Tibial artery (tissue), 4 donors: Measurements from ENCODE around the gene ZFPM1.

ENCODE experiments used
- DNase-seq, 2 donors: peaks; one replicate each; pipeline ENCODE4 v3.0.0-alpha.2; 2019
- H3K27ac ChIP-seq, 2 donors: fragments of 200-600 bp; sonication (generic) in 1 of 2; 1 replicate in 1 of 2; 2 replicates in 1 of 2; pipeline ENCODE4 v1.5.1; 2018 to 2019; ENCODE audit warnings: mild to moderate bottlenecking in 1 of 2
- H3K27me3 ChIP-seq, 2 donors: fragments of 200-600 bp; sonication (generic) in 1 of 2; one replicate each; pipeline versions ENCODE4 v1.5.1 to v1.6.0; 2016 to 2019
- H3K36me3 ChIP-seq, 3 donors: fragments of 200-600 bp; sonication (generic) in 2 of 3; one replicate each; pipeline ENCODE4 v1.5.1; 2016 to 2019; ENCODE audit warnings: mild to moderate bottlenecking in 2 of 3
- H3K4me1 ChIP-seq, 4 donors: fragments of 200-600 bp; sonication (generic) in 2 of 4; 1 replicate in 3 of 4; 2 replicates in 1 of 4; pipeline ENCODE4 v1.5.1; 2016 to 2019
- H3K4me3 ChIP-seq, 2 donors: fragments of 200-600 bp; sonication (generic) in 1 of 2; 1 replicate in 1 of 2; 2 replicates in 1 of 2; pipeline ENCODE4 v1.5.1; 2018 to 2019; ENCODE audit warnings: mild to moderate bottlenecking in 2 of 2
- H3K9me3 ChIP-seq, 3 donors: fragments of 200-600 bp; sonication (generic) in 1 of 3; one replicate each; pipeline ENCODE4 v1.5.1; 2016 to 2019
- intact Hi-C: fragments of 100-400 bp; cut with DNase I; formaldehyde crosslinking; loops from one replicate; pipeline ENCODE4 v1.15.0; 2023; ENCODE audit warnings: low total_unique reads
- TF ChIP-seq, protein P1 (sequence below), 2 experiments: fragments of 200-600 bp in 1 of 2; fragments of 450-650 bp in 1 of 2; IDR thresholded peaks; one replicate each; pipeline ENCODE4 v1.5.1; 2017 to 2019; ENCODE audit warnings: antibody characterized with exemption in 2 of 2, mild to moderate bottlenecking in 1 of 2, moderate library complexity in 1 of 2

ZFPM1 gene

DNA sequence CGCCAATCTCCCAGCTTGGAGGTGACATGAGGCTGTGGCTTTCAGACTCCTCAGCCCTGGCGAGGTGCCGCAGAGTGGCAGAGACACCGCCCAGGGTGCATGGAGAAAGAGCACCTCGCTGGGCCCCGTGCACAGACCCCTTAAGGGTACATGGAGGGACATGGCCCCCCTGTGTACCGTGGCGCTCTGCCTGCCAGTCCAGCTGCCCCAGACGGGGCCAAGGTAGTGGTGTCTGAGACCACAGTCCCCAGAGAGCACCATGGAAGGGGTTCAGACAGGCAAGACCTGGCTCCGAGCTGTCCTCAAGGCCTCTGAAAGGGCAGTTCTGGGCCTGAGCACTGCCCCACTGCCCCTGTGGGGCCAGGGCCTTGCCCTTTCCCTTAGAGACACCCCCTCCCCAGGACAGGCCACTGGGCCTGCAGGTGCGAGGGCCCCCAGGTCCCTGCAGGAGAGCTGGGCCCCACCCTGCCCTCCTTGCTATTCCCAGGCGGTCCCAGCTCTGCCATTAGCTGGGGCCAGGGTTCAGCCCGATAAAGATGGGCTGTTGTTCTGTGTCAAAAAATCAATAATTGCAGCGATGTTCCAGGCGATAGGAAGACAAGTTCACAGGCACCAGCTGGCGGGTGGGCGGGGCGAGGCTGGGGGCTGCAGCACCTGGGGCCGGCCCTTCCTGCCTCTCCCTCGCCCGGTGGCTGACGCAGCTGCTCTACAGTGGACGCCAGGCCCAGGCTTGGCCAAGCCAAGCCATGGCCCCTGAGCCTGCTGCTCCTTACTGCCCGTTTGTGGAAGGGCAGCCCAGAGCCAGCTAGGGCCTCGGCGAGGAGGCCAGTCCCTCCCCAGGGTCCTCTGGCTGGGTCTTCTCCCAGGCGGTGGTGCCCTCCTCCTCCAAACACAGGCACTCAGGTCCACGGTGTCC, 51.7 kb downstream of the ZFPM1 start:
- H3K4me1 ChIP-seq: no peaks in the 10 kb centered on the region
- H3K36me3 ChIP-seq: no peaks in the 10 kb centered on the region
- peaks cover 0 to 2% of the 10 kb centered on the region in 2 donors for H3K27me3 ChIP-seq
- H3K4me3 ChIP-seq: no peak overlapping the region
- H3K9me3 ChIP-seq: no peaks in the 10 kb centered on the region
- H3K27ac ChIP-seq: no peak overlapping the region
- DNase-seq: no peak
- intact Hi-C loops: no loop called here
- TF ChIP-seq, protein P1, sequence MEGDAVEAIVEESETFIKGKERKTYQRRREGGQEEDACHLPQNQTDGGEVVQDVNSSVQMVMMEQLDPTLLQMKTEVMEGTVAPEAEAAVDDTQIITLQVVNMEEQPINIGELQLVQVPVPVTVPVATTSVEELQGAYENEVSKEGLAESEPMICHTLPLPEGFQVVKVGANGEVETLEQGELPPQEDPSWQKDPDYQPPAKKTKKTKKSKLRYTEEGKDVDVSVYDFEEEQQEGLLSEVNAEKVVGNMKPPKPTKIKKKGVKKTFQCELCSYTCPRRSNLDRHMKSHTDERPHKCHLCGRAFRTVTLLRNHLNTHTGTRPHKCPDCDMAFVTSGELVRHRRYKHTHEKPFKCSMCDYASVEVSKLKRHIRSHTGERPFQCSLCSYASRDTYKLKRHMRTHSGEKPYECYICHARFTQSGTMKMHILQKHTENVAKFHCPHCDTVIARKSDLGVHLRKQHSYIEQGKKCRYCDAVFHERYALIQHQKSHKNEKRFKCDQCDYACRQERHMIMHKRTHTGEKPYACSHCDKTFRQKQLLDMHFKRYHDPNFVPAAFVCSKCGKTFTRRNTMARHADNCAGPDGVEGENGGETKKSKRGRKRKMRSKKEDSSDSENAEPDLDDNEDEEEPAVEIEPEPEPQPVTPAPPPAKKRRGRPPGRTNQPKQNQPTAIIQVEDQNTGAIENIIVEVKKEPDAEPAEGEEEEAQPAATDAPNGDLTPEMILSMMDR (IDR thresholded peaks at IDR 0.05): no peak

DNA sequence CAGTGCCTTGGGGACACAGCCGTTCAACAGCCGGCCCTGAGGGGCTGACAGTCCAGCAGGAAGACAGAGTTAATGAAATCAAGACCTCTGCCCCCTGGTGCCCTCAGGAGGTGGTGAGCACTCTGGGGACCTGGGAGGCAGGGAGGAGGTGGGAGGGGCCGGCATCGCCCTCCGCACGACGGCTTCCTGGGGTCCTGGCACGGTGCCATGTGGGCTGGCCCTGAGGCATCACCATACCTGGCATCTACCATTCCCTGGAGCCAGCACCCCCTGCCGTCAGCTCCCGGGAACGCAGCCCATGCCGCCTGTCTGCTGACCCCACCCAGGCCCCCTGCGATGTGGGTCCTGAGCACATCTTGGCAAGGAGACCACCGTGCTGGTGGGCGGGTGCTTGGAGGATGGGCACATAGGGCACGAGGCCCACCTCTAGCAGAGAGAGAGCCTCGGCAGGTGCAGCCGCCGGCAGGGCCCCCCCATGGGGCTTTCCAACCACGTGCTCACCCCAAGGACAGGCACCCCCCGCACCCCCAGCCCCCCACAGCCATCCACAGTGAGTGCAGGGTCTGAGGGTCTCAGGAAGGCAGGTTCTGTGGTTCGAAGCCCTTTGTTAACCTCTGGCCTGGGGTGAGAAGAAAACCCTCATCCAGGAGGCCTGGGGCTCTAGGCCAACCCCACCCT, 52.5 kb downstream of the ZFPM1 start:
- DNase-seq: no peak
- TF ChIP-seq, protein P1 (IDR thresholded peaks at IDR 0.05): peak in 1 of 2 experiments; percentile 27
- H3K9me3 ChIP-seq: no peaks in the 10 kb centered on the region
- H3K4me3 ChIP-seq: no peak overlapping the region
- H3K27ac ChIP-seq: no peak overlapping the region
- H3K4me1 ChIP-seq: no peaks in the 10 kb centered on the region
- H3K36me3 ChIP-seq: no peaks in the 10 kb centered on the region
- H3K27me3 ChIP-seq: no peaks in the 10 kb centered on the region
- intact Hi-C loops: no loop called here

- Histone ChIP-seq H3K27ac (no peak overlapping the region), H3K27me3 (no peaks in the 10 kb centered on the region)
- intact Hi-C loops: no loop called here
These were observed 53.6 kb downstream of the ZFPM1 start for GRCh38 chr16:88506723-88507122.

GRCh38 chr16:88507231-88507743, 54.2 kb downstream of the ZFPM1 start:
- no peaks in the 10 kb centered on the region for H3K36me3 ChIP-seq
- H3K4me1 ChIP-seq: no peaks in the 10 kb centered on the region
- H3K9me3 ChIP-seq: no peaks in the 10 kb centered on the region
- H3K4me3 ChIP-seq: no peak overlapping the region
- TF ChIP-seq, protein P1 (IDR thresholded peaks at IDR 0.05): no peak
- H3K27me3 ChIP-seq: peaks cover 0 to 5% of the 10 kb centered on the region in 2 donors
- DNase-seq: no peak
- intact Hi-C loops: no loop called here
- no peak overlapping the region for H3K27ac ChIP-seq

More at GRCh38 chr16:88506723-88507122, 53.6 kb downstream of the ZFPM1 start:
- DNase-seq: no peak
- H3K4me1 ChIP-seq: no peaks in the 10 kb centered on the region
- no peak overlapping the region for H3K4me3 ChIP-seq
- H3K36me3 ChIP-seq: no peaks in the 10 kb centered on the region
- TF ChIP-seq, protein P1 (IDR thresholded peaks at IDR 0.05): no peak
- no peaks in the 10 kb centered on the region for H3K9me3 ChIP-seq

DNA sequence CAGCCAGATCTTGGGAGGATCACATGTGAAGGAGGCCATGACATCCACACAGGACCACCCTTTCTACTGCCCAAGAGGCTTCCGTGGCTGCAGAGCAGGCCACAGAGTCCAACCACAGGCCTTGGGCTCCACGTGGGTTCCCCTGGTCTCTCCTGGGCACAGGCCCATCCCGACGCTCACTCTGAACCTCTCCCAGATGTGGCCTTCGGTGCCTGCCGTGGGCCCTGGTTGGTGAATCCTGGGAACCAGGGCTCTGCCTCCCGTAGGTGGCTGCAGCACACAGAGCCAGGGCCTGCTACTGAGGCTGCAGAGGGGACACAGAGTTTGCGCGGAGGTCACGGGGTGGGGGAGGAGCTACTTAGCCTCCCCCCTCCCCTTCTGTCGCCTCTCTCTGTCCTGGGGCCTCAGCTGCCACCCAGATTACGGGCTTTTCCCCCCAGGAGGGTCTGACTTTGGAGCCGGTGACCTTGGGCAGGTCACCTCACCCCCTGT, 55.3 kb downstream of the ZFPM1 start:
- H3K27ac ChIP-seq: no peak overlapping the region
- TF ChIP-seq, protein P1 (IDR thresholded peaks at IDR 0.05): no peak
- no peaks in the 10 kb centered on the region for H3K36me3 ChIP-seq
- intact Hi-C loops: no loop called here
- peaks cover 0 to 16% of the 10 kb centered on the region in 2 donors for H3K27me3 ChIP-seq
- no peaks in the 10 kb centered on the region for H3K4me1 ChIP-seq
- DNase-seq: no peak
- H3K4me3 ChIP-seq: no peak overlapping the region
- no peaks in the 10 kb centered on the region for H3K9me3 ChIP-seq
